BJ (cell line): ENCODE measurements around the gene RHEBL1. TPM values are rescaled to one million over a fixed set of nuclear protein-coding genes. Genes with fewer than 3 reads are reported as not detected.

Source experiments
- CTCF ChIA-PET: fragments of 350-600 bp; formaldehyde crosslinking; extraction: SDS; loops from one replicate; lab custom pipeline; 2021; ENCODE audit warnings: antibody characterized with exemption, inconsistent platforms; lab: Yijun Ruan, JAX
- POLR2A ChIA-PET: fragments of 300-600 bp; sonication (Branson Sonifier 250); formaldehyde crosslinking; extraction: SDS; loops from one replicate; lab custom pipeline; 2021; ENCODE audit warnings: antibody characterized with exemption; lab: Charles Lee
- DNase-seq: peaks from one replicate; pipeline ENCODE4 v3.0.0-alpha.2; 2011; ENCODE audit warnings: low read depth
- H3K27me3 ChIP-seq: 2 replicates; pipeline ENCODE4 v1.6.0; 2011; ENCODE audit warnings: low read length; ENCODE audit not compliant: control insufficient read depth, insufficient read depth
- H3K36me3 ChIP-seq: 2 replicates; pipeline ENCODE4 v1.5.1; 2011; ENCODE audit warnings: low read length; ENCODE audit not compliant: control insufficient read depth, insufficient read depth
- H3K4me3 ChIP-seq: 2 replicates; pipeline ENCODE4 v1.5.1; 2011; ENCODE audit warnings: low read depth, mild to moderate bottlenecking, control low read depth, low read length
- CTCF ChIP-seq: IDR thresholded peaks from 2 replicates; pipeline ENCODE4 v1.5.1; 2011; ENCODE audit warnings: low read depth, mild to moderate bottlenecking, control low read depth, inconsistent platforms, low read length, moderate library complexity; ENCODE audit not compliant: insufficient read depth
- polyA plus RNA-seq: library from polyadenylated mRNA; depleted of rRNA; stranded (reverse); fragments of >200 nt; gene quantifications from 2 replicates; pipeline ENCODE4 v1.2.3, GENCODE V29; 2011

RHEBL1 gene
- polyA plus RNA-seq, 1 experiment, result 1.3 TPM

DNA sequence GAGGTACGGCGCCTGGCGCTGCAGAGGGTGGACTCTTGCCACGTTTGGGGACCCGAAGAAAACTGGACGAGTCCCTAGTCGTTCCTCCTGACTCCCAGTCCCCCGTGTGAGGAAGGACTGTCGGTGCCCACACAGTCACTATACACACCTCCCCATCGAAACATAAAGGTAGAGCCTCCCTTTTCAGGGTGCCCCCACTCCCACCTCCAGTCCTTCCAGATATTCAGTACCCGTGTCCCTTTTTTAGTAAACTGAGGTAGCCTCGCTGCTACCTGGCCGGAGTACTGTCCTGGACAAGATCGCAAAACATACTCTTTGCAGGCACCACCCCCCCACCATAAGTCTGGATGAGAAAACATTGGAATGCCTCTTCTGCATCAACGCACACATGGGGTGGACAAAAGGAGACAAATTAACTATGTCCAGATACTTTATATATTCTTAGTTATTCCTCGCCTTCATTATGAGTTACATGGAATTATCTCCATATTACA lies 8.6 kb downstream of the RHEBL1 start:
- POLR2A ChIA-PET, result no interaction called here
- H3K27me3 ChIP-seq, result no peaks in the 10 kb centered on the region
- CTCF ChIA-PET, result interaction anchor here (0.6 kb wide), 1 partner anchor 230 kb away, joined by 3 read pairs; no protein-coding TSS in a partner anchor
- H3K36me3 ChIP-seq, result no peaks in the 10 kb centered on the region
- no peak for DNase-seq
- peak overlapping the region; percentile 88 for H3K4me3 ChIP-seq
- no peak for TF ChIP-seq CTCF

- peak; percentile 49 for TF ChIP-seq CTCF
- CTCF ChIA-PET, result interaction anchor here (1.4 to 2.7 kb wide), 4 partner anchors 28 to 60 kb away, joined by 3 to 10 read pairs (median 6); partner anchors contain the start of gene DHH
Measured at GRCh38 chr12:49060237-49061156, 9.3 kb downstream of the RHEBL1 start, which contains the start of gene KMT2D. KMT2D (minus strand) TSS chr12:49060794; CDS start chr12:49055324, 5,470 bp downstream.

DNA sequence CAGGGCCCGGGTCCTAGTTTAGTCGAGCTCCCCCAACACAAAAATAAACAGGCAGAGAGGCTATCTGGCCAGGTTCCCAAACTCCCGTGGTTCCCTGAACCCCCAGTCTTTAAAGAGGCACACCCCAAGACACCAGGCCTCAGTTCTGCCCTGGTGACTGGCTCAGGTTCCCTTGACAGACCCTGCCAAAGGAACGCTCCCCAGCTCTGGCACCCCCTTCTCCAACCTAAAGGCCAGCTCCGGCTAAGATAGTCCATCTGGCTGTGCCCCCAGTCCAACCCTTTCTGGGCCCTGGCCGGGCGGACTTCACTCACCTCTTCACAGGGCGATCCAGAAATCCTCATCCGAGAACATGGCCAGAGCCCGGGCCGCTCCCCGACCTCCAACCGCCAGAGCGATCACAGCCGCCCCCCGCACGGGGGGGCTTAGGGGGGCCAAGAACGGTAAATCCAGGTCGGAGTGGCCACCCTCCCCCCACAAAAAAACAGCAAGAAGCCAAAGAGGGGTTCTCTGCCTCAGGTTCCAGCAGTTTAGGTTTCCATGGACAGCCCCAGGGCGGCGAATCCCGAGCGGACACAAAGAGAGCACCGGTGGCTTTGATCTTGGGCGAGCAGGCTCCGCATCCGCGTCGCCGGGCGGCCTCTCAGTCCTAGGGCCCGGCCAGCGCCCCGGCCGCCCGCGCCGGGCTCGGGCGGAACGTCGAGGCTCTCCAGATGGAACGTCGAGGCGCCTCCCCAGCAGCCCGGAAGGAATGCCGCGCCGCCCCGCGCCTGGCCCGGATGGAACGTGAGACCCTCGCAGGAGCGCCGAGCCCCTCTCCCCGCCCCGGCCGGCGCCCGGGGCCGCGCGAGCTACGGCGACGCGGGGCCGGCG lies 10.2 kb downstream of the RHEBL1 start:
- Histone ChIP-seq H3K4me3 (peak overlapping the region; percentile 88), H3K27me3 (no peaks in the 10 kb centered on the region), H3K36me3 (peaks cover under 1% of the 10 kb centered on the region; the same call in 1 of the 2 replicates)
- ChIA-PET CTCF (interaction anchor here (0.5 to 2.7 kb wide), 10 partner anchors 7 to 63 kb away, joined by 3 to 12 read pairs (median 4); partner anchors contain the start of gene DHH), POLR2A (no interaction called here)
- no peak for DNase-seq
- no peak for TF ChIP-seq CTCF

More at GRCh38 chr12:49060237-49061156, 9.3 kb downstream of the RHEBL1 start, which contains the start of gene KMT2D:
- no peaks in the 10 kb centered on the region for H3K36me3 ChIP-seq
- peak within 1 kb of the TSS; percentile 88 for H3K4me3 ChIP-seq
- H3K27me3 ChIP-seq, result no peaks in the 10 kb centered on the region
- POLR2A ChIA-PET, result no interaction called here
- DNase-seq, result peak; percentile 39

DNA sequence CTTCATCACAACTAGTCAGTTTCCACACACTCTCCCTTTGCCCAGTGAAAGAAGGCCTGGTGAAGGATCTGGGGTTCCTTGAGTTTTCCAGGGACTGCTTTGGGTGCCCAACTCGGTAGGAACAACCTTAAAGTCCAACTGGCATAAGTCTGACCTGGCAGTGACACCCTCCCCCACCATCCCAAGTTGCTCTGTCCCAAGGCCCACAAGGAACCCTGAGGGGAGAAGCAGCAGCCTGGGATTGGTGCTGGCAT lies 10.8 kb downstream of the RHEBL1 start:
- H3K4me3 ChIP-seq, result peak overlapping the region; percentile 88
- no peak for DNase-seq
- no peak for TF ChIP-seq CTCF
- ChIA-PET CTCF (interaction anchor here (0.5 to 2.7 kb wide), 10 partner anchors 8 to 62 kb away, joined by 3 to 12 read pairs (median 4); partner anchors contain the start of gene DHH), POLR2A (no interaction called here)
- peaks cover 7% of the 10 kb centered on the region for H3K36me3 ChIP-seq
- H3K27me3 ChIP-seq, result no peaks in the 10 kb centered on the region
